Hematopoietic multipotent progenitor cell treated with erythropoietin and hydrocortisone succinate and interleukin-3 and kit ligand, for 8 days (in vitro differentiated cells): Measurements from ENCODE around the gene FGF11.

ENCODE experiments used
- DNase-seq: peaks from one replicate; pipeline ENCODE4 v3.0.0-alpha.2; 2015

FGF11 gene

DNA sequence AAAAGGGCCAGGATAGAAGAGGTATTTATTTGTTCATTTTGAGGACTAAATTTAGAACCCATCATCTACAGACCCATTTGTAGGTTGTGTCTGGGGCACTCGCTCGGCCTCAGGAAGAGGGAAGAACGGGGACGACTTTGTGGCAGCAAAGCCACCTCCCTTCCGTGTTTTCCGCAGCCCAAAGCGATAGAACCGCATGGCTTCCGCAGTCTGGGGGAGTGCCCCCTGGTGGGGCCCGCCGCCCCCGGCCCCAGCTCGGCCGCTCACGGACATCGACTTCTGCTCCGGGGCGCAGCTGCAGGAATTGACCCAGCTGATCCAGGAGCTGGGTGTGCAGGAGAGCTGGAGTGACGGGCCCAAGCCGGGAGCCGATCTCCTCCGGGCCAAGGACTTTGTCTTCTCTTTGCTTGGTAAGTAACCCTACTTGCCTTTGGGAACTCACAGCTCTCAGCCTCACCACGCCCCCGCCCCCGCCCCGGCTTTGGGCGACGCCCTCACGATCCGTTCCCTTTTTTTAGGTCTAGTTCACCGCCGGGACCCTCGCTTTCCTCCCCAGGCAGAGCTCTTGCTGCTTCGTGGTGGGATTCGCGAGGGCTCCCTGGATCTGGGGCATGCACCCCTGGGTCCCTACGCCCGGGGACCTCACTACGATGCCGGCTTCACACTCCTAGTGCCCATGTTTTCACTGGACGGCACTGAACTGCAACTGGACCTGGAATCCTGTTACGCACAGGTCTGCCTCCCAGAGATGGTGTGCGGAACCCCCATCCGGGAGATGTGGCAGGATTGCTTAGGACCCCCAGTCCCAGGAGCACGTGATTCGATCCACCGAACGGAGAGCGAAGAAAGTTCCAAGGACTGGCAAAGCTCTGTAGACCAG lies 3.4 kb upstream of the FGF11 start:
- DNase-seq = peak; percentile 63

GRCh38 chr17:7436556-7437368 lies 2.5 kb upstream of the FGF11 start:
- DNase-seq = peak; percentile 81

DNA sequence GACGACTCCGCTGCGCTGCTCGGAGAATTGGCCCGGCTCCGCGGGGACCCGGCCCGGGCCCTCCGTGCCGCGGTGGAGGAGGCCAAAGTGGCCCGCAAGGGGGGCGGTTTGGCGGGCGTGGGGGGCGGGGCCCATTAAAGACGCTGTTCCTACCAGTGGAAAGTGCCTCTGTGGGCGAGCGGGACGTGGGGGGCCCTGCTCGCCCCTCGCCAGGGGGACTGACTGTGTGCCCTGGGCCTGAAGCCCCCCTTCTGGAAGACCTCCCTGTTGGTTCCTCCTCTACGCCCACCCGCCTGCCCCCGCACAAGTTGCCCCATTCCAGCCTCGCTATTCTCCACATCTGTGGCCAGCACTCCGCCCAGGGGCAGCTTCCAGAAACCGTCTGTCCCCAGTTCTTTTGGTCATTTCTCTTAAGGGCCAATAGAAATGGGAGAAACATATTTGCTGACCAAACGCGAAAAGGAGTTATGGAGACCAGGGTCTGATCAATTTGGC lies 1.9 kb upstream of the FGF11 start:
- no peak for DNase-seq

- DNase-seq = peak; percentile 35
Observed at GRCh38 chr17:7437950-7438614, 1.2 kb upstream of the FGF11 start.

- no peak for DNase-seq
Observed at GRCh38 chr17:7438656-7439460, 454 bp upstream of the FGF11 start.

DNA sequence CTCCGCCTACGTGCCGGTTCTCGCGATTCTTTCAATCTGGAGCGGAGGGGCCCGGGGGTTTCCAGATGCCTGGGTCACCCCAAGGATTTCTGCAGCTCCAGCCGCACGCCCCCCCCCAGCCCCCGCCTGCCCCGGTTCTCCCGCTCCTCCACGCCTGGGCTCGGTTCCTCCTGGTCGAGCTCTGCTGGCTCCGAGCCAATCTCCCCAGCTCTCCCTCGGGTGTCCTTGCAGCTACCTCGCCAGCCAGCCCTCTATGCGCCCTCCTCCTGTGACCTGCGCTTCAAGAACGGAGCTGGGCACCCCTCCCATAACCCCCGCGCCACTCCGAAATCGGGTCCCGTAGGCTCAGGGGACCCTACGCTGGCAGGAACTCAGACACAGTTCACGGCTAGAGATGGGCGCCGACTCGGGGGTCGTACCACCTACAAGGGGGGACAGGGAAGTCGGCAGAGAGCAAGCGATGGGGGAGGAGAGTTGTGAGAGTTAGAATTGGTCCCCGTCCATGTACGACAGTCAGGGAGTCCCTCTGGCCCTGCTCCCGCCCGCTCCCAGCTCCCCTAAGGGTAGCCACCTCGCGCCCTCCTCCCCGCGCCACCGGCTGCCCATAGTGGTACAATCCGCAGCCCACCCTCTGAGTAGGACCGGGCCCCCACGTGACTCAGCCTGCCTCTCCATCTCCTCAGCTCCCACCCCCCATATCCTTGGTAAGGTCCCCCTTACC lies 961 bp downstream of the FGF11 start:
- peak; percentile 21 for DNase-seq

DNA sequence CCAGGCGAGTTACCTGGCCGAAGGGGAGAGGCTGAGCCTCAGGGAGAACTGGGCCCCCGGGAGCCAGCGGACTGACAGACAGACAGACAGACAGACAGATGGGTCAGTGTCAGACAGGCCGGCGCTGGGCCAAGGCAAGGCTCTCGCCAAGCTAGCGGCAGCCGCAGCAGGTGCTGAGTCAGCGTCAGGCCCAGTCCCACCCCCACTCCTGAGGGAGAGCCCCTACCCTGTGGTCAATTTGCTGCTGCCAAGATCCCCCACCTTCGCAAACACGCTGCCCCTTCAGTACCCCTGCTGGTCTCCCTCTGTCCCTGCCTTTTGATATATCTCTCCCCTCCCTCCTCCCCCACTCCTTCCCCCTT lies 1.5 kb downstream of the FGF11 start:
- DNase-seq = no peak

GRCh38 chr17:7441266-7441665 lies 2.0 kb downstream of the FGF11 start:
- DNase-seq = no peak

GRCh38 chr17:7442142-7442541 lies 2.8 kb downstream of the FGF11 start:
- no peak for DNase-seq

- no peak for DNase-seq
Observed at GRCh38 chr17:7443499-7444485, 4.5 kb downstream of the FGF11 start.

- peak; percentile 18 for DNase-seq
Observed at GRCh38 chr17:7444682-7445618, 5.6 kb downstream of the FGF11 start, which contains the start of gene CHRNB1. CHRNB1 (plus strand) TSS chr17:7445061; CDS start chr17:7445128, 67 bp downstream.

DNA sequence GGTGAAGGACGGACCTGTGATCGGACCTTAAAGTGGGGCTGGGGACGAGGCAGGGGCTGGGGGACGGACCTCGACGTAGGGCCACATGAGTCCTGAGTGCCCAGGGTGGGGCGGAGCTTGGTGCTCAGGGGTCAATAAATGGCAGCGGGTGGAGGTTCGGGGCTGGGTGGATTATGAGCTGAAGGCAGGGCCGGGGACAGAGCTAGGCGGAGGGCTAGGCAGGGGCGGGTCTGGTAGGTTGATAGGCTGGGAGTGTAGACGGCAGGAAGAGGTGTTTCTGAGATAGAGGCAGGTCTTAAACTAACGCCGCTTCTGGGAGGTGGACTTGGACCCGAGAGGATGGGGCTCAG lies 6.3 kb downstream of the FGF11 start:
- peak; percentile 34 for DNase-seq

DNA sequence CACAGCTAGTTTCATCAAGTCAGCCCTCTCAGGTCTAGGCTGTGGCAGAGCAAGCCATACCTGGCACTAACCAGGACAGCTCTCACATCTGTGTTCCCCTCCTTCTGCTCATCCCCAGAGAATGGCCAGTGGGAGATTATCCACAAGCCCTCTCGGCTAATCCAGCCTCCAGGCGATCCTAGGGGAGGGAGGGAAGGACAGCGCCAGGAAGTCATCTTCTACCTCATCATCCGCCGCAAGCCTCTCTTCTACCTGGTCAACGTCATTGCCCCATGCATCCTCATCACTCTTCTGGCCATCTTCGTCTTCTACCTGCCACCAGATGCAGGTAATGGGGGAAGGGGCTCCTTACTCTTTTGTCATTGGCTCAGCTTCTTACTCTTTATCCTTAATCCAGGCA lies 9.1 kb downstream of the FGF11 start:
- DNase-seq = no peak

GRCh38 chr17:7459961-7460545 lies 20.7 kb downstream of the FGF11 start:
- DNase-seq = no peak

- DNase-seq = no peak
Observed at GRCh38 chr17:7460850-7461660, 21.7 kb downstream of the FGF11 start.

GRCh38 chr17:7462474-7463371 lies 23.4 kb downstream of the FGF11 start:
- no peak for DNase-seq

GRCh38 chr17:7463372-7463846 lies 24.1 kb downstream of the FGF11 start:
- no peak for DNase-seq
